ENCODE results near the gene RUNX3. TPM values are rescaled to one million over a fixed set of nuclear protein-coding genes. Genes with fewer than 3 reads are reported as not detected.
A peak's percentile ranks its signal among the peaks of the same experiment; 100 is the strongest.

The RUNX3 gene
- total RNA-seq, 1 experiment from 2014 or later = 3.7 TPM

GRCh38 chr1:24970399-24970753 lies 40.3 kb upstream of the RUNX3 start:
- Histone ChIP-seq H3K27ac (ENCODE audit: low read length) (no peak overlapping the region), H2AFZ (ENCODE audit: low read length) (0 out of 2 replicates have a peak overlapping the region, but pooled peaks have one; percentile 50), H3K4me3 (ENCODE audit: low read length) (no peak overlapping the region), H3K9ac (ENCODE audit: low read length) (no peak overlapping the region), H3K4me1 (ENCODE audit: insufficient read depth, low read length) (peaks cover 8% of the 10 kb centered on the region; the same call in 1 of the 2 replicates), H3K4me2 (ENCODE audit: low read length) (no peak overlapping the region), H3K9me2 (replicated peaks; ENCODE audit: low read length) (no peaks in the 10 kb centered on the region), H3F3A (ENCODE audit: low read length, unreplicated experiment) (no peaks in the 10 kb centered on the region), H3K27me3 (ENCODE audit: low read length) (peaks cover 3% of the 10 kb centered on the region; the same call in 1 of the 2 replicates), H4K20me1 (ENCODE audit: low read length) (no peaks in the 10 kb centered on the region), H3K36me3 (ENCODE audit: low read depth, low read length) (no peaks in the 10 kb centered on the region), H3K9me3 (ENCODE audit: low read length) (peaks cover 3% of the 10 kb centered on the region; the same call in 1 of the 2 replicates), H3K79me2 (ENCODE audit: low read length) (no peaks in the 10 kb centered on the region)
- peak; percentile 66 for DNase-seq
- POLR2A ChIA-PET (ENCODE audit: unreplicated experiment) = no interaction called here
- TF ChIP-seq EZH2 (IDR thresholded peaks at IDR 0.05; ENCODE audit: low read length, unreplicated experiment) = no peak
- TF ChIP-seq EZH2phosphoT487 (IDR thresholded peaks at IDR 0.05; ENCODE audit: borderline replicate concordance, low read length) = no peak
- TF ChIP-seq CTCF (conservative IDR thresholded peaks at IDR 0.05; ENCODE audit: low read depth, low read length) = peak; percentile 19; the same call in 1 of the 2 replicates
- peak; percentile 87 for ATAC-seq
- CTCF ChIA-PET = interaction anchor here (1.0 kb wide), 1 partner anchor 122 kb away, joined by 4 read pairs; no protein-coding TSS in a partner anchor
- BruUV-seq (replicated peaks) = no TSS peak
- intact Hi-C loops (cut with micrococcal nuclease) = no loop called here

GRCh38 chr1:24969596-24970398 lies 39.7 kb upstream of the RUNX3 start:
- no peaks in the 10 kb centered on the region for H3K36me3 ChIP-seq (ENCODE audit: low read depth, low read length)
- H3K27me3 ChIP-seq (ENCODE audit: low read length) = no peaks in the 10 kb centered on the region
- H4K20me1 ChIP-seq (ENCODE audit: low read length) = no peaks in the 10 kb centered on the region
- no peak overlapping the region for H3K4me3 ChIP-seq (ENCODE audit: low read length)
- ChIA-PET POLR2A (ENCODE audit: unreplicated experiment) (no interaction called here), CTCF (interaction anchor here (1.0 kb wide), 1 partner anchor 122 kb away, joined by 4 read pairs; no protein-coding TSS in a partner anchor)
- no peaks in the 10 kb centered on the region for H3K9me3 ChIP-seq (ENCODE audit: low read length)
- H3K4me1 ChIP-seq (ENCODE audit: insufficient read depth, low read length) = peaks cover 8% of the 10 kb centered on the region; the same call in 1 of the 2 replicates
- no peak overlapping the region for H3K27ac ChIP-seq (ENCODE audit: low read length)
- ATAC-seq (no peak), DNase-seq (no peak)
- no TSS peak for BruUV-seq (replicated peaks)
- H3F3A ChIP-seq (ENCODE audit: low read length, unreplicated experiment) = no peaks in the 10 kb centered on the region
- H3K9me2 ChIP-seq (replicated peaks; ENCODE audit: low read length) = no peaks in the 10 kb centered on the region
- no peaks in the 10 kb centered on the region for H3K79me2 ChIP-seq (ENCODE audit: low read length)
- no peak overlapping the region for H3K9ac ChIP-seq (ENCODE audit: low read length)
- intact Hi-C loops (cut with micrococcal nuclease) = no loop called here
- no peak overlapping the region for H3K4me2 ChIP-seq (ENCODE audit: low read length)
- TF ChIP-seq EZH2 (IDR thresholded peaks at IDR 0.05; ENCODE audit: low read length, unreplicated experiment) (no peak), CTCF (conservative IDR thresholded peaks at IDR 0.05; ENCODE audit: low read depth, low read length) (no peak), EZH2phosphoT487 (IDR thresholded peaks at IDR 0.05; ENCODE audit: borderline replicate concordance, low read length) (no peak)
- no peak overlapping the region for H2AFZ ChIP-seq (ENCODE audit: low read length)
